ENCODE measurements around the gene SST. TPM values are rescaled to one million over a fixed set of nuclear protein-coding genes. Genes with fewer than 3 reads are reported as not detected.

SST gene
- total and polyA plus RNA-seq, 10 of the 15 experiments (the other 5 are each of a cell fraction or from before 2014, with no cell fraction given): 0.35 to 0.38 TPM; not detected in 8

DNA sequence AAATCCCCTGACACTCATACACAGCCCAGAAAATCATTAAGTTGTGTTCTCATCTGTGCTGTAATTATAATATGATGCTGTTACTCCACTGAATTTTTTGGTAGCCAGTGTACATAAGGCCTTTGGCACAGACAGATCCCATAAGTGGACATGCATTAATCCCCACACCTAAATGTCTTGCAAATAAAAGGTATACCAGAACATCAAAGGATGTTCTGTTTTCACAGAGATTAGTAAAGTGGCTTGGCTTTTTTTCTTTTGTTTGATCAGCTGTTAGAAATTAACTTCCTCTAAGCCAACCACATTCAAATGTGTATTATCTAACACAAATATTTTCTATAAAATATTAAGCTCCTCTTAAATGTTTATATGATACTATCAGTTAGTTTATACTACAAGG lies 2.7 kb downstream of the SST start (continued):
- TF ChIP-seq CUX1 (IDR thresholded peaks at IDR 0.05; ENCODE audit: insufficient replicate concordance, low read depth, low read length) (no peak), STAT1 (conservative IDR thresholded peaks at IDR 0.05) (no peak), NFIC (IDR thresholded peaks at IDR 0.05; ENCODE audit: low read depth, low read length) (no peak)

- Histone ChIP-seq H3K4me2 (ENCODE audit: control insufficient read depth, insufficient read depth) (no peak overlapping the region), H3K9me3 (replicated peaks; ENCODE audit: control insufficient read depth, insufficient read depth, low read length) (no peaks in the 10 kb centered on the region), H3K4me1 (ENCODE audit: control insufficient read depth, insufficient read depth, low read length) (no peaks in the 10 kb centered on the region), H4K20me1 (ENCODE audit: control insufficient read depth, insufficient read depth) (no peaks in the 10 kb centered on the region), H3K4me3 (no peak overlapping the region), H3K36me3 (ENCODE audit: control insufficient read depth in 2 of 2, insufficient read depth in 2 of 2, low read length in 1 of 2) (no peaks in the 10 kb centered on the region), H2AFZ (ENCODE audit: control insufficient read depth, low read depth, low read length) (no peak overlapping the region), H3K27me3 (replicated peaks in 1 of 2; ENCODE audit: control insufficient read depth in 2 of 2, insufficient read depth in 2 of 2, low read length in 1 of 2) (peaks cover 0 to 6% of the 10 kb centered on the region in 2 experiments; a peak in 3 of 4 replicates), H3K79me2 (ENCODE audit: control insufficient read depth, insufficient read depth, low read length) (no peaks in the 10 kb centered on the region), H3K27ac (ENCODE audit: control insufficient read depth, insufficient read depth) (no peak overlapping the region), H3K9ac (ENCODE audit: control insufficient read depth, insufficient read depth, low read length) (no peak overlapping the region)
- no peak for DNase-seq (ENCODE audit: low read depth, low spot score)
- SMC1A ChIA-PET (ENCODE audit: uncharacterized antibody, unreplicated experiment): no interaction called here
- no peak for TF ChIP-seq KLF5 (IDR thresholded peaks at IDR 0.05; ENCODE audit: partially characterized antibody)
- BruUV-seq (replicated peaks): no TSS peak
- CTCF ChIA-PET: no interaction called here
- POLR2A ChIA-PET: no interaction called here
- RAD21 ChIA-PET (ENCODE audit: unreplicated experiment): no interaction called here
- FAIRE-seq: no peak
- 0% methylated on average over 3 of the region's 3 CpGs for WGBS (ENCODE audit: insufficient coverage, insufficient replicate concordance, low lambda C conversion rate, missing lambda C conversion rate)
- intact Hi-C loops (cut with micrococcal nuclease; ENCODE audit: unreplicated experiment): no loop called here
- in situ Hi-C loops (cut with MboI): no loop called here
- no peak for ATAC-seq
Observed at GRCh38 chr3:187665764-187666402, 4.3 kb downstream of the SST start.

Data from GM12878 (cell line).